B cell (primary cell): ENCODE data around the gene HESX1. TPM values are rescaled to one million over a fixed set of nuclear protein-coding genes. Genes with fewer than 3 reads are reported as not detected.

ENCODE experiments used
- ATAC-seq: fragments of 200-7000 bp; cut with Tn5 transposase; one replicate; pipeline ENCODE4 v1.10.0; 2021; ENCODE audit warnings: low read depth, mild to moderate bottlenecking, moderate number of reproducible peaks, moderate library complexity
- CTCF ChIA-PET: fragments of 350-600 bp; sonication (Branson Sonifier 250); formaldehyde crosslinking; loops from one replicate; lab custom pipeline; 2021; ENCODE audit warnings: antibody characterized with exemption, inconsistent platforms; lab: Charles Lee
- POLR2A ChIA-PET: fragments of 350-600 bp; sonication (Branson Sonifier 250); formaldehyde crosslinking; loops from one replicate; lab custom pipeline; 2021; ENCODE audit warnings: antibody characterized with exemption; lab: Charles Lee
- DNase-seq: peaks from one replicate; pipeline ENCODE4 v3.0.0; 2013
- H2AFZ ChIP-seq: 2 replicates; pipeline ENCODE4 v1.6.1; 2012; ENCODE audit warnings: mild to moderate bottlenecking, low read depth, low read length; ENCODE audit not compliant: insufficient read depth, poor library complexity, severe bottlenecking
- H3K27ac ChIP-seq, 2 donors: 1 replicate in 1 of 2; 2 replicates in 1 of 2; pipeline ENCODE4 v1.5.1; 2012 to 2013; ENCODE audit warnings: low read length in 2 of 2, mild to moderate bottlenecking in 2 of 2, moderate library complexity in 1 of 2
- H3K27me3 ChIP-seq, 4 experiments: fragments of 200-600 bp in 1 of 4; sonication (generic) in 1 of 4; replicated peaks in 1 of 4; 1 replicate in 2 of 4; 2 replicates in 2 of 4; pipeline versions ENCODE4 v1.6.1 to v1.7.0; 2013 to 2016; ENCODE audit warnings: low read length in 3 of 4, mild to moderate bottlenecking in 2 of 4, mixed read lengths in 1 of 4, moderate library complexity in 1 of 4; ENCODE audit not compliant: insufficient read depth in 4 of 4, control insufficient read depth in 3 of 4; ENCODE audit errors: control extremely low read depth in 1 of 4
- H3K36me3 ChIP-seq, 2 experiments: replicated peaks in 1 of 2; 1 replicate in 1 of 2; 2 replicates in 1 of 2; pipeline versions ENCODE4 v1.6.1 to v1.7.1; 2013; ENCODE audit warnings: low read length in 1 of 2; ENCODE audit not compliant: insufficient read depth in 2 of 2, control insufficient read depth in 1 of 2; ENCODE audit errors: control extremely low read depth in 1 of 2, extremely low read depth in 1 of 2
- H3K4me1 ChIP-seq, 2 donors: fragments of 200-600 bp in 1 of 2; sonication (generic) in 1 of 2; 1 replicate in 1 of 2; 2 replicates in 1 of 2; pipeline versions ENCODE4 v1.5.1 to v1.6.1; 2013 to 2017; ENCODE audit warnings: low read length in 2 of 2; ENCODE audit not compliant: control insufficient read depth in 2 of 2, insufficient read depth in 2 of 2
- H3K4me2 ChIP-seq: replicated peaks from 2 replicates; pipeline ENCODE3; 2012; ENCODE audit warnings: mild to moderate bottlenecking, low read depth, low read length; ENCODE audit not compliant: poor library complexity, severe bottlenecking
- H3K4me3 ChIP-seq, 5 experiments: fragments of 200-600 bp in 1 of 5; sonication (generic) in 1 of 5; 1 replicate in 3 of 5; 2 replicates in 2 of 5; pipeline versions ENCODE4 v1.5.1 to v1.7.0; 2011 to 2016; ENCODE audit warnings: low read length in 4 of 5, mild to moderate bottlenecking in 4 of 5, low read depth in 2 of 5, control low read depth in 1 of 5, moderate library complexity in 1 of 5; ENCODE audit not compliant: insufficient read depth in 1 of 5; ENCODE audit errors: control extremely low read depth in 1 of 5, extremely low read depth in 1 of 5
- H3K79me2 ChIP-seq: fragments of 200-600 bp; sonication (generic); one replicate; pipeline ENCODE4 v1.6.0; 2016; ENCODE audit warnings: low read length; ENCODE audit not compliant: control insufficient read depth, insufficient read depth
- H3K9ac ChIP-seq: fragments of 200-600 bp; sonication (generic); 2 replicates; pipeline ENCODE4 v1.6.1; 2017; ENCODE audit warnings: mild to moderate bottlenecking, low read length, moderate library complexity
- H3K9me3 ChIP-seq, 3 donors: one replicate each; pipeline versions ENCODE4 v1.6.1 to v1.7.1; 2013; ENCODE audit warnings: low read length in 2 of 3; ENCODE audit not compliant: control insufficient read depth in 2 of 3, insufficient read depth in 1 of 3; ENCODE audit errors: control extremely low read depth in 1 of 3
- H4K20me1 ChIP-seq: 2 replicates; pipeline ENCODE4 v1.6.0; 2012; ENCODE audit warnings: mild to moderate bottlenecking, low read length; ENCODE audit not compliant: insufficient read depth, control insufficient read depth, poor library complexity, severe bottlenecking
- H3K27ac Mint-ChIP-seq: one replicate; pipeline ENCODE4 v1.8.0; 2021; ENCODE audit warnings: mixed read lengths
- H3K27me3 Mint-ChIP-seq: one replicate; pipeline ENCODE4 v1.8.0; 2021; ENCODE audit warnings: mixed read lengths
- H3K4me1 Mint-ChIP-seq: one replicate; pipeline ENCODE4 v1.8.0; 2021; ENCODE audit warnings: mixed read lengths
- H3K4me3 Mint-ChIP-seq: one replicate; pipeline ENCODE4 v1.8.0; 2021; ENCODE audit warnings: mixed read lengths
- H3K9me3 Mint-ChIP-seq: one replicate; pipeline ENCODE4 v1.8.0; 2022; ENCODE audit warnings: mixed read lengths; ENCODE audit not compliant: insufficient read depth
- CTCF ChIP-seq: fragments of 200-600 bp; IDR thresholded peaks from one replicate; pipeline ENCODE4 v1.8.0; 2022; ENCODE audit warnings: antibody characterized with exemption, mild to moderate bottlenecking
- EZH2 ChIP-seq: IDR thresholded peaks from 2 replicates; pipeline ENCODE4 v1.6.1; 2012; ENCODE audit warnings: borderline replicate concordance, low read depth, mild to moderate bottlenecking, moderate library complexity, low read length; ENCODE audit not compliant: insufficient read depth, poor library complexity, severe bottlenecking
- WGBS: methylation state at CpG from one replicate; pipeline ENCODE4 v1.1.5; 2013; ENCODE audit warnings: missing lambda C conversion rate; ENCODE audit not compliant: insufficient coverage; 5-methylcytosine and 5-hydroxymethylcytosine counted together
- intact Hi-C: fragments of 100-400 bp; cut with micrococcal nuclease; formaldehyde crosslinking; loops from one replicate; pipeline ENCODE4 v1.10.0; 2022
- polyA plus RNA-seq: library from polyadenylated mRNA; depleted of rRNA; stranded (reverse); fragments of >200 nt; gene quantifications from 2 replicates; pipeline ENCODE4 v1.2.3, GENCODE V29; 2012
- total RNA-seq, 2 donors: library from RNA; stranded (reverse); fragments of 120-200 nt in 1 of 2; gene quantifications; 1 replicate in 1 of 2; 2 replicates in 1 of 2; pipeline versions ENCODE4 v1.2.3 to v1.2.4, GENCODE V29; 2013 to 2022

Gene HESX1
- total and polyA plus RNA-seq, 2 donors (not counting 1 experiment from before 2014, with no cell fraction given) = 0.39 to 2.1 TPM

GRCh38 chr3:57176045-57176444, 23.7 kb downstream of the HESX1 start:
- H3K79me2 ChIP-seq = no peaks in the 10 kb centered on the region
- no peaks in the 10 kb centered on the region for H3K36me3 ChIP-seq
- ATAC-seq (no peak), DNase-seq (no peak)
- H3K9me3 ChIP-seq = no peaks in the 10 kb centered on the region
- no peak overlapping the region for H3K9ac ChIP-seq
- no peak for TF ChIP-seq CTCF
- TF ChIP-seq EZH2 = no peak
- ChIA-PET CTCF (no interaction called here), POLR2A (no interaction called here)
- Mint-ChIP-seq H3K4me1 (peaks cover 5% of the 10 kb centered on the region), H3K4me3 (no peak overlapping the region), H3K27me3 (peaks cover 9% of the 10 kb centered on the region), H3K9me3 (no peaks in the 10 kb centered on the region), H3K27ac (no peak overlapping the region)
- no CpG with 5 or more reads among the region's 1 CpG for WGBS
- H3K4me1 ChIP-seq = peaks cover 0 to 4% of the 10 kb centered on the region in 2 donors
- H3K27ac ChIP-seq = no peak overlapping the region
- no peak overlapping the region for H3K4me3 ChIP-seq
- H3K27me3 ChIP-seq = no peaks in the 10 kb centered on the region
- no peak overlapping the region for H2AFZ ChIP-seq
- H4K20me1 ChIP-seq = no peaks in the 10 kb centered on the region
- no peak overlapping the region for H3K4me2 ChIP-seq
- intact Hi-C loops = loop anchor here (10.0 kb wide), 1 partner anchor 419 kb away; the partner anchor contains the start of gene ARF4

GRCh38 chr3:57173687-57174086, 26.1 kb downstream of the HESX1 start:
- TF ChIP-seq EZH2 (no peak), CTCF (no peak)
- Histone ChIP-seq H3K9ac (no peak overlapping the region), H3K79me2 (no peaks in the 10 kb centered on the region), H3K27me3 (peaks cover 0 to 9% (median 3%) of the 10 kb centered on the region in 4 experiments), H4K20me1 (no peaks in the 10 kb centered on the region), H3K27ac (no peak overlapping the region), H3K9me3 (no peaks in the 10 kb centered on the region), H3K4me2 (no peak overlapping the region), H2AFZ (no peak overlapping the region), H3K4me1 (peaks cover 10 to 11% of the 10 kb centered on the region in 2 donors), H3K36me3 (no peaks in the 10 kb centered on the region), H3K4me3 (no peak overlapping the region)
- peaks cover 10% of the 10 kb centered on the region for H3K4me1 Mint-ChIP-seq
- peaks cover 22% of the 10 kb centered on the region for H3K27me3 Mint-ChIP-seq
- H3K27ac Mint-ChIP-seq = no peak overlapping the region
- ATAC-seq (no peak), DNase-seq (no peak)
- no peak overlapping the region for H3K4me3 Mint-ChIP-seq
- H3K9me3 Mint-ChIP-seq = no peaks in the 10 kb centered on the region
- no CpG with 5 or more reads among the region's 2 CpGs for WGBS
- ChIA-PET CTCF (no interaction called here), POLR2A (no interaction called here)
- intact Hi-C loops = loop anchor here (5.0 to 10.0 kb wide), 2 partner anchors 421 to 679 kb away; partner anchors contain the start of gene ARF4
